Mammary epithelial cell (primary cell): Measurements from ENCODE around the gene THSD7A.

ENCODE experiments used
- EZH2 ChIP-seq: IDR thresholded peaks from 2 replicates; pipeline ENCODE4 v1.6.1; 2012; ENCODE audit warnings: low read length, inconsistent platforms, borderline replicate concordance
- TF ChIP-seq, protein P1 (sequence below), 2 donors: IDR thresholded peaks in 1 of 2; conservative IDR thresholded peaks in 1 of 2; 2 replicates each; pipeline ENCODE4 v1.5.1; 2011 to 2012; ENCODE audit warnings: inconsistent platforms in 2 of 2, low read length in 2 of 2, mild to moderate bottlenecking in 2 of 2, control low read depth in 1 of 2, low read depth in 1 of 2; ENCODE audit not compliant: insufficient read depth in 1 of 2; ENCODE audit errors: extremely low read depth in 1 of 2

DNA sequence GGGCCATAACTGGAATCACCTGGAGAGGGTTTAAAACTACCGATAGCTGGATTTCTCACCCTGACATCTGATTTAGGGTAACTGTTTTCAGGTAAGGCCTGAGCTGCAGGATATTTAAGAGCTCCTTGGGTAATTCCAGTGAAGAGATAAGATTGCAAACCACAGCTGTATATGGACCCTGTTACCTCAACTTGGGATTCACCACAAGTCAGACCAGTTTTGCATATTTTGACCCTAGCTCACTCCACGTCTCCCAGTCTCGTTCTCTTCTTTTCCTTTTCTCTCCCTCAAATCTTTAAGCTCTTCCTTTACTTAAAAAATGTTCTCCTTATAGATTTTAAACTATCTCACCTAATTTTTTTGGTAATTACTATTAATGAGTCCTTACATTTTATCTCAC lies 264.4 kb downstream of the THSD7A start:
- TF ChIP-seq, protein P1, sequence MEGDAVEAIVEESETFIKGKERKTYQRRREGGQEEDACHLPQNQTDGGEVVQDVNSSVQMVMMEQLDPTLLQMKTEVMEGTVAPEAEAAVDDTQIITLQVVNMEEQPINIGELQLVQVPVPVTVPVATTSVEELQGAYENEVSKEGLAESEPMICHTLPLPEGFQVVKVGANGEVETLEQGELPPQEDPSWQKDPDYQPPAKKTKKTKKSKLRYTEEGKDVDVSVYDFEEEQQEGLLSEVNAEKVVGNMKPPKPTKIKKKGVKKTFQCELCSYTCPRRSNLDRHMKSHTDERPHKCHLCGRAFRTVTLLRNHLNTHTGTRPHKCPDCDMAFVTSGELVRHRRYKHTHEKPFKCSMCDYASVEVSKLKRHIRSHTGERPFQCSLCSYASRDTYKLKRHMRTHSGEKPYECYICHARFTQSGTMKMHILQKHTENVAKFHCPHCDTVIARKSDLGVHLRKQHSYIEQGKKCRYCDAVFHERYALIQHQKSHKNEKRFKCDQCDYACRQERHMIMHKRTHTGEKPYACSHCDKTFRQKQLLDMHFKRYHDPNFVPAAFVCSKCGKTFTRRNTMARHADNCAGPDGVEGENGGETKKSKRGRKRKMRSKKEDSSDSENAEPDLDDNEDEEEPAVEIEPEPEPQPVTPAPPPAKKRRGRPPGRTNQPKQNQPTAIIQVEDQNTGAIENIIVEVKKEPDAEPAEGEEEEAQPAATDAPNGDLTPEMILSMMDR (conservative IDR thresholded peaks at IDR 0.05 in 1 of 2, IDR thresholded peaks at IDR 0.05 in 1 of 2; ENCODE audit: extremely low read depth in 1 of 2, insufficient read depth in 1 of 2, low read depth in 1 of 2, low read length in 2 of 2) = no peak
- TF ChIP-seq EZH2 = no peak
